A673 (cell line): ENCODE measurements around the gene SCAMP5.

Experiments
- CTCF ChIP-seq: fragments of 300-800, 200-600 bp; sonication (generic); conservative IDR thresholded peaks from 2 replicates; pipeline ENCODE4 v1.5.1; 2017; ENCODE audit warnings: low read depth, mild to moderate bottlenecking, antibody characterized with exemption, low read length, moderate library complexity, mixed read lengths
- EZH2 ChIP-seq: fragments of 200-600 bp; sonication (generic); IDR thresholded peaks from 2 replicates; pipeline ENCODE4 v1.6.1; 2017; ENCODE audit warnings: borderline replicate concordance, low read depth, mild to moderate bottlenecking, mixed read lengths, antibody characterized with exemption, low read length; ENCODE audit not compliant: poor library complexity, severe bottlenecking

GRCh38 chr15:75038231-75038630, 42.9 kb downstream of the SCAMP5 start:
- TF ChIP-seq EZH2 (no peak), CTCF (no peak)
